Ecto neural progenitor cell (in vitro differentiated cells): ENCODE measurements around the gene CDK3.
"Not testable (repeated sequence)": the region's sequence is repeated elsewhere in the genome, so short reads cannot be mapped to it uniquely, and the experiment has no call there.

ENCODE experiments used
- DNase-seq: peaks from one replicate; pipeline ENCODE4 v3.0.0-alpha.2; 2018; ENCODE audit warnings: low spot score

CDK3 gene

DNA sequence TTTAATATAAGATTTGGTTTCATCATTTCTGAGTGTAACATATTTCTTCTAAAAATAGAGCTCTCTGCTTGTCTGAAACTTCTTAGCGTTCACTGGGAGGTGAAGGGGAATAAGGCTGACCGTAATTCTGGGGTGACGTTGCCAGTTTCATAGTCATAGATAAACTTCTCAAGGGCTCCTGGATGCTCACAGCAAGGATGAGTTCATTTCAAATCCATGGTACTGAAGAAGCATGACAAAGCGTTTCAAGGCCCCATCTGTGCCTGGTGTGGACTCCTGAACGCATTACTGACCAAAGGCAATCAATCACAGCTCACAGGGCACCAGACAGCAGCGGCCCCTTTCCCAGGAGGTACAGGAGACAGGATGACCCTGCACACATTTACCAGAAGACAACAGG is 38.5 kb downstream of the CDK3 start:
- DNase-seq = no peak

DNA sequence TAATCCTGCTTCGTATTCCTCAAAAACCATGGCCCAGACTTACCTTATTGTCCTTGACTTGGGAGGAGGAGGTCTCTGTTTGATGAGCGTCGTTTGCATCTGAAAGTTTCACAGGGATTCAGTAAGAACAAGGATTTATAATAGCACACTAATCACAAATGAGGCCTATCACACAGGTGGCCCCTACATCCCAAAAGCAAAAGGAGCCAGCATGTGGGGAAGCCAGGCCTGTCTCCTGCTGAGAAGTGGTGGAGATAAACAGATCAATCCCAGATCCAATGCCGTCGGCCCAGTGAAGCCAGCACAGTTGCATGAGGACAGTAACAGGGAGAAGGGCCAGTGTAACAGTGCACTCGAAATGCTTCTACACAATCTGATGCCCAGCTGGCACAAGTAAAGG is 39.7 kb downstream of the CDK3 start:
- DNase-seq = no peak

GRCh38 chr17:76042868-76043267 is 42.2 kb downstream of the CDK3 start:
- DNase-seq = not testable (repeated sequence)

GRCh38 chr17:76044475-76045007 is 43.9 kb downstream of the CDK3 start:
- DNase-seq = not testable (repeated sequence)

GRCh38 chr17:76046064-76046463 is 45.4 kb downstream of the CDK3 start:
- no peak for DNase-seq

DNA sequence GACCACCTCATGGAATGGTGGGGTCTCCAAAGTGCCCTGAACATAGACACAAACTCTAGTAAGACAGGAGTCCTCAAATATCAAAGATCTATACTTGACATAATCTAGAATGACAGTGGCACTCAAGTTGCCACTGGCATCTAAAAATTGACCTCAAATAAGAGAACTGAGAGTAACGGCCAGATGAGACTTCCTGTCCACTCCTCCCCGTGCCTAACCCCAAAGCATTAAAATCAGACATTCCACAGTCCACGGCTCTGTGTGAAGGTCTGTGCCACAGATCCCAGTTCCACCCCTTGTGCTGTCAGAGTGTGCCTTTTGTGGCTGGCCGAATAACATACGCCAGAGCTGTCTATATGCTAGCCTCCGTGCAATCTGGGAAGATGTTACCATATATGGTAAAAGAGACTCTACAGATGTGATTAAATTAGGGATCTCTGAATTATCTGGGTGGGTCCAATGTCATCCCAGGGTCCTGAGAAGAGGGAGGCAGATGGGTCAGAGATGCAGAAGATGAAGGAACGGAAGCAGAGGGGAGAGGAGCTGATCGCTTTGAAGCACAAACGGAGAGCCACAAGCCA is 47.5 kb downstream of the CDK3 start:
- no peak for DNase-seq

DNA sequence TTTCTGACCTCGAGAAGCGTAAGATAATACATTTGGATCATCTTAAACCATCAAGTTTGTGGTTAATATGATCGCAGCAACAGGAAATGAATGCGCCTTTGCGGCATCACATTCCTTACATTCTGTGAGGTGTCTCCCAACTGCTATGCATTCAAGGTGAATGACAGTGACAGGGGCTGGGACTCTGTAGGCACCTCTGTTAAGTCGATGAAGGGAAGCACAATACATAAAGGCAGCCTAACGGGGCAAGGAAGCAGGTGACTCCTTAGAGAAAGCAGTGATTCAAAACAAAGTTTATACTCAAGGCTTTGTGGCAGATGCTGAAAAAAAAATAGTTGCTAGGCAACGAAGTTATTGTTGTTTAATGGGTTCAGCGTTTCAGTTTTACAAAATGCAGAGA is 48.1 kb downstream of the CDK3 start:
- DNase-seq = no peak

GRCh38 chr17:76049239-76049638 is 48.6 kb downstream of the CDK3 start:
- no peak for DNase-seq

- DNase-seq = no peak
Measured at GRCh38 chr17:76049836-76050537, 49.3 kb downstream of the CDK3 start.

DNA sequence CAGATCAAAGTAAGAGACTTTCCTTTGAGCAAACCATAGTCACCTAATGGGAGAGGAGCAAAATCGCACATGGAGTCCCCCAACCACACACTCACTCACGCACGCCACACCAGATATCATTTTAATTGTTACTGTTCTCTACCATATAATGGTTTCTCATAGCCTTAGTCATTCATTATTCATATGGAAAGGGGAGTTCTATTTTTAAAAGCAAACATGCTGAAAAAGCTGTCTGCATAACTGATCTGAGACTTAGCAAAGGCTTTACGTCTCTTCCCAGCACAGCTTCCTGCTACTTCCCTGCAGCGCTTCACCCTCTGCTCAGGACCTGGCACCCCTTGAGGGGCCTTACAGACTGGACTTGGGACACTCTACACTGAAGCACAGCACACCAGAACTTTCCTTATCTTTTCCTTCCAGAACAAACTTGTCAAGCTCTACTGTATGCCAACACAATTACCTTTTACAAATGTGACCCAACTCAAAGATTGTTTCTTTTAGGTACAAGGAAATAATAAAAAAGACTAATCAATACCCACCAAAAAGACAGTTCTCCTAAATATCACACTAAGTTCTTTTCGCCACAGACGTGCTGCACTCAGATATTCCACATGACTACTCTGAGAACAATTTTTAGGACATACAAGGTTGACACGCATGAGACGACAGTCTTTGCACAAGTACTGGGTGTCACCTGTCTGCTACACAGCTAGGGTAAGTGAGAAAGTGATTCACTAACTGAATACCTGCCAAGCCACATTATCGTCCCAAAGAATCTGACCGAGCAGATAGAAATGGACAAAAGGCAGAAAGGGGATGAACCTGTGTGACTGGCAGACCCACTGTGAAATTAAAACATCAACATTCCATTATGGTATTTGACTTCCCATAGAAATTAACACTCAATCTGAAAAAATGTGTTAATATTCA is 50.1 kb downstream of the CDK3 start:
- no peak for DNase-seq

GRCh38 chr17:76051561-76051960 is 50.9 kb downstream of the CDK3 start:
- no peak for DNase-seq

DNA sequence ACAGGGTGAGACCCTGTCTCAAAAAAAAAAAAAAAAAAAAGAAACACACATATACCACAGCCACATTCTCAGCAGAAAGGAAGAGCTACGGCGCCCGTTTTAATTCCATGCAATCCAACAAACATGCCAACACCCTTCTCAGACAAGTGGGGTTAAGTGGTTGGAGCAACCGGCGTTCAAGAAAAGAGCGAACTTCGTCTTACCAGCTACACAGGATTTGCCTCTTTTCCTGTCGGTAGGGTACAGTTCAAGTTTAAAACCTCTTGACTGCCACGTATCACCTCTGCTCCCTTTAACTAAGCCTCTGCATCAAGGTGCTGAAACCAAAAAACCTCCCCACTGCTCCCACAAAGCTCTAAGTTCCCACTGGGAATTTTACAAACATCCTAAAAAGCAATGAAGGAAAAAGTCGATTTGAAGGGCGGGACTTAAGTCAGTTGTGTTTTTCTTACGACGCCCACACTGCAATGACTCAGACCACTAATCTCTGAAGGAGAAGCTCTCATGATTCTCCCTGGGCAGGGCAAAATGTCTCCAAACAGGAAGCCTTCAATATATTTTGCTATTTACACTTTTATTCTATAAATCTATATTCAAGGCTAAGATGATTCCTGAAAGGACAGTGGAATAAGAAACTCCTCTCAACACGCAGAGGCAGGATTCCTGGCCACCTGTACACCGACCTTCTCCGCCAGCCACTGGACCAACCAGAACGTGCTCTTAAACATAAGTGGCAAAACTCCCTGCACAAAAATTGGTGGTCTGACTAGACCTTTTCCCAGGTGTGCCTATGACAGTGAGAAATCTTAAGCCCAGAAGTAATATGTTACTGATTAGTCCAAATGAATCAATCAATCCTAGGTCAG is 52.8 kb downstream of the CDK3 start:
- no peak for DNase-seq

GRCh38 chr17:76054112-76054476 is 53.4 kb downstream of the CDK3 start:
- DNase-seq = no peak
